Measurements from ENCODE around the gene RPN2.

RPN2 gene

GRCh38 chr20:37179683-37180524 lies 774 bp downstream of the RPN2 start:
- DNase-seq, result no peak

- peak in 1 of 51 donors; percentile 16 for DNase-seq
These were observed 6.6 kb downstream of the RPN2 start for GRCh38 chr20:37185686-37186085.

- DNase-seq, result no peak
These were observed 9.7 kb downstream of the RPN2 start for GRCh38 chr20:37188787-37189186.

GRCh38 chr20:37189416-37190016 lies 10.4 kb downstream of the RPN2 start:
- DNase-seq, result peak in 1 of 51 donors; percentile 3

GRCh38 chr20:37190354-37191112 lies 11.4 kb downstream of the RPN2 start:
- no peak for DNase-seq

- DNase-seq, result peak in 50 of 51 donors; percentile 13 to 97 (median 81)
These were observed 13.2 kb downstream of the RPN2 start for GRCh38 chr20:37192137-37192854.

- no peak for DNase-seq
These were observed 14.1 kb downstream of the RPN2 start for GRCh38 chr20:37193226-37193625.

- peak in 1 of 51 donors; percentile 39 for DNase-seq
These were observed 14.7 kb downstream of the RPN2 start for GRCh38 chr20:37193821-37194220.

- DNase-seq, result no peak
These were observed 15.7 kb downstream of the RPN2 start for GRCh38 chr20:37194621-37195417.

- DNase-seq, result no peak
These were observed 20.0 kb downstream of the RPN2 start for GRCh38 chr20:37198932-37199660.

- no peak for DNase-seq
These were observed 21.2 kb downstream of the RPN2 start for GRCh38 chr20:37200376-37200775.

GRCh38 chr20:37200926-37201826 lies 22.0 kb downstream of the RPN2 start:
- DNase-seq, result no peak

GRCh38 chr20:37201827-37202162 lies 22.7 kb downstream of the RPN2 start:
- no peak for DNase-seq

- DNase-seq, result peak in 6 of 51 donors; percentile 2 to 47 (median 10)
These were observed 23.3 kb downstream of the RPN2 start for GRCh38 chr20:37202267-37202943.

- DNase-seq, result peak in 1 of 51 donors; percentile 18
These were observed 24.9 kb downstream of the RPN2 start for GRCh38 chr20:37204056-37204455.

- no peak for DNase-seq
These were observed 26.0 kb downstream of the RPN2 start for GRCh38 chr20:37205130-37205529.

- no peak for DNase-seq
These were observed 26.7 kb downstream of the RPN2 start for GRCh38 chr20:37205794-37206193.

- DNase-seq, result no peak
These were observed 28.0 kb downstream of the RPN2 start for GRCh38 chr20:37207171-37207570.

Measured in hypothalamus (tissue), 51 donors.